SH-SY5Y (cell line): ENCODE measurements around the gene CTIF.

Experiments
- GATA2 ChIP-seq: IDR thresholded peaks from 2 replicates; pipeline ENCODE4 v1.6.1; 2011; ENCODE audit warnings: mild to moderate bottlenecking, low read depth, low read length
- GATA3 ChIP-seq: IDR thresholded peaks from 2 replicates; pipeline ENCODE4 v1.6.1; 2011; ENCODE audit warnings: low read depth, mild to moderate bottlenecking, low read length, moderate library complexity

DNA sequence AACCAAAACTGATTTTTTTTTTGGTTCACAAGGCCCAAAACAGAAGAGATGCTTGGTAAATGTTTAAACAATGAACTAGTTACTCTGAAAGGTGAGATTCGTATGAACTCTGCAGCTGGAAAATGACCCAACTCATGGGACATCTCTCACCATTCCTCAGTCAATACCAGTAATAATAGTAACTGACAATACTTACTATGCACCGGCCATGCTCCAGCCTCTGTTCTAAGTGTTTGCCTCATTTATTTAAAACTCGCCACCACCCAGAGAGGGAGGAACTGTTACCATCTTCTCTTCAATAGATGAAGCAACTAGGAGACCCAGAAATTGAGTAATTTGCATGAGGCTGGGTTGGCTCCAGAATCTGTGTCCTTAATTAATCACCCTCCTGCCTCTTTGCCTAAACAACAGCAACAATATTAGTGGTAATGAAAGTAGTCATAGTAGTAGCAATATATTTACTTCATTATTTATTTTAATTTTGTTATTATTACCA lies 130.4 kb downstream of the CTIF start:
- no peak for TF ChIP-seq GATA3
- no peak for TF ChIP-seq GATA2
